ENCODE results near the gene DMAC2.
"Not testable (repeated sequence)": the region's sequence is repeated elsewhere in the genome, so short reads cannot be mapped to it uniquely, and the experiment has no call there.

The DMAC2 gene

GRCh38 chr19:41439441-41440222 lies at the start of gene DMAC2:
Gene DMAC2 (minus strand): TSS chr19:41439912. CDS start chr19:41439899, 13 bp downstream.
- peaks cover 7% of the 10 kb centered on the region for H3K36me3 Mint-ChIP-seq (ENCODE audit: insufficient read depth)
- no peaks in the 10 kb centered on the region for H3K4me1 Mint-ChIP-seq
- H3K27me3 Mint-ChIP-seq, result peaks cover 22% of the 10 kb centered on the region
- DNase-seq (ENCODE audit: low spot score in 2 of 2) (peak; percentile 81 to 85), ATAC-seq (replicated peaks; ENCODE audit: extremely low read depth, poor library complexity, severe bottlenecking) (peak; percentile 100)
- no peak within 1 kb of the TSS for H3K27ac Mint-ChIP-seq (ENCODE audit: low read depth)
- no peak within 1 kb of the TSS for H3K4me3 Mint-ChIP-seq
- H3K9me3 Mint-ChIP-seq, result no peaks in the 10 kb centered on the region

- H3K36me3 Mint-ChIP-seq (ENCODE audit: insufficient read depth); H3K9me3 Mint-ChIP-seq; DNase-seq (ENCODE audit: low spot score in 2 of 2); H3K27ac Mint-ChIP-seq (ENCODE audit: low read depth); ATAC-seq (replicated peaks; ENCODE audit: extremely low read depth, poor library complexity, severe bottlenecking); H3K4me1 Mint-ChIP-seq; H3K4me3 Mint-ChIP-seq: not testable (repeated sequence)
- H3K27me3 Mint-ChIP-seq, result peaks cover 68% of the 10 kb centered on the region
Observed at GRCh38 chr19:41486953-41487352, 47.2 kb upstream of the DMAC2 start.

GRCh38 chr19:41484822-41485221 lies 45.1 kb upstream of the DMAC2 start:
- peaks cover 89% of the 10 kb centered on the region for H3K27me3 Mint-ChIP-seq
- H3K27ac Mint-ChIP-seq (ENCODE audit: low read depth), result no peak overlapping the region
- DNase-seq (ENCODE audit: low spot score in 2 of 2), result no peak
- no peak overlapping the region for H3K4me3 Mint-ChIP-seq
- ATAC-seq (replicated peaks; ENCODE audit: extremely low read depth, poor library complexity, severe bottlenecking), result no peak
- H3K36me3 Mint-ChIP-seq (ENCODE audit: insufficient read depth), result no peaks in the 10 kb centered on the region
- H3K9me3 Mint-ChIP-seq, result no peaks in the 10 kb centered on the region
- no peaks in the 10 kb centered on the region for H3K4me1 Mint-ChIP-seq

- no peak overlapping the region for H3K4me3 Mint-ChIP-seq
Observed at GRCh38 chr19:41480336-41480735, 40.6 kb upstream of the DMAC2 start.

GRCh38 chr19:41479757-41480191 lies 40.1 kb upstream of the DMAC2 start:
- Mint-ChIP-seq H3K4me3 (no peak overlapping the region), H3K27me3 (peaks cover 73% of the 10 kb centered on the region), H3K4me1 (no peaks in the 10 kb centered on the region), H3K9me3 (no peaks in the 10 kb centered on the region), H3K27ac (ENCODE audit: low read depth) (no peak overlapping the region), H3K36me3 (ENCODE audit: insufficient read depth) (no peaks in the 10 kb centered on the region)
- ATAC-seq (replicated peaks; ENCODE audit: extremely low read depth, poor library complexity, severe bottlenecking) (no peak), DNase-seq (ENCODE audit: low spot score in 2 of 2) (no peak)

More at GRCh38 chr19:41480336-41480735, 40.6 kb upstream of the DMAC2 start:
- Mint-ChIP-seq H3K27me3 (peaks cover 79% of the 10 kb centered on the region), H3K27ac (ENCODE audit: low read depth) (no peak overlapping the region), H3K4me1 (no peaks in the 10 kb centered on the region), H3K9me3 (no peaks in the 10 kb centered on the region), H3K36me3 (ENCODE audit: insufficient read depth) (no peaks in the 10 kb centered on the region)
- no peak for ATAC-seq (replicated peaks; ENCODE audit: extremely low read depth, poor library complexity, severe bottlenecking)
- DNase-seq (ENCODE audit: low spot score in 2 of 2), result no peak

- Mint-ChIP-seq H3K27ac (ENCODE audit: low read depth) (no peak overlapping the region), H3K27me3 (peaks cover 67% of the 10 kb centered on the region), H3K4me1 (no peaks in the 10 kb centered on the region), H3K9me3 (no peaks in the 10 kb centered on the region), H3K4me3 (no peak overlapping the region), H3K36me3 (ENCODE audit: insufficient read depth) (no peaks in the 10 kb centered on the region)
- ATAC-seq (replicated peaks; ENCODE audit: extremely low read depth, poor library complexity, severe bottlenecking), result no peak
- no peak for DNase-seq (ENCODE audit: low spot score in 2 of 2)
Observed at GRCh38 chr19:41478875-41479756, 39.4 kb upstream of the DMAC2 start.

GRCh38 chr19:41478171-41478570 lies 38.5 kb upstream of the DMAC2 start:
- DNase-seq (ENCODE audit: low spot score in 2 of 2), result no peak
- H3K27me3 Mint-ChIP-seq, result peaks cover 66% of the 10 kb centered on the region

GRCh38 chr19:41476583-41476982 lies 36.9 kb upstream of the DMAC2 start:
- DNase-seq (ENCODE audit: low spot score in 2 of 2) (no peak), ATAC-seq (replicated peaks; ENCODE audit: extremely low read depth, poor library complexity, severe bottlenecking) (no peak)
- H3K4me1 Mint-ChIP-seq, result no peaks in the 10 kb centered on the region
- H3K27me3 Mint-ChIP-seq, result peaks cover 66% of the 10 kb centered on the region
- no peaks in the 10 kb centered on the region for H3K9me3 Mint-ChIP-seq
- H3K36me3 Mint-ChIP-seq (ENCODE audit: insufficient read depth), result no peaks in the 10 kb centered on the region
- no peak overlapping the region for H3K4me3 Mint-ChIP-seq
- no peak overlapping the region for H3K27ac Mint-ChIP-seq (ENCODE audit: low read depth)

More at GRCh38 chr19:41478171-41478570, 38.5 kb upstream of the DMAC2 start:
- Mint-ChIP-seq H3K4me1 (no peaks in the 10 kb centered on the region), H3K36me3 (ENCODE audit: insufficient read depth) (no peaks in the 10 kb centered on the region), H3K27ac (ENCODE audit: low read depth) (no peak overlapping the region), H3K9me3 (no peaks in the 10 kb centered on the region), H3K4me3 (no peak overlapping the region)
- no peak for ATAC-seq (replicated peaks; ENCODE audit: extremely low read depth, poor library complexity, severe bottlenecking)

GRCh38 chr19:41463257-41464256 lies 23.8 kb upstream of the DMAC2 start:
- H3K36me3 Mint-ChIP-seq (ENCODE audit: insufficient read depth), result not testable (repeated sequence)
- peaks cover 96% of the 10 kb centered on the region for H3K27me3 Mint-ChIP-seq

GRCh38 chr19:41462497-41462896 lies 22.8 kb upstream of the DMAC2 start:
- Mint-ChIP-seq H3K4me1 (peaks cover 10% of the 10 kb centered on the region), H3K27ac (ENCODE audit: low read depth) (no peak overlapping the region)
- ATAC-seq (replicated peaks; ENCODE audit: extremely low read depth, poor library complexity, severe bottlenecking), result no peak

More at GRCh38 chr19:41463257-41464256, 23.8 kb upstream of the DMAC2 start:
- DNase-seq (ENCODE audit: low spot score in 2 of 2); H3K4me1 Mint-ChIP-seq; H3K9me3 Mint-ChIP-seq; ATAC-seq (replicated peaks; ENCODE audit: extremely low read depth, poor library complexity, severe bottlenecking): not testable (repeated sequence)
- Mint-ChIP-seq H3K27ac (ENCODE audit: low read depth) (peak overlapping the region; percentile 42), H3K4me3 (peak overlapping the region; percentile 25)

GRCh38 chr19:41457241-41457640 lies 17.5 kb upstream of the DMAC2 start:
- Mint-ChIP-seq H3K9me3 (no peaks in the 10 kb centered on the region), H3K4me1 (no peaks in the 10 kb centered on the region), H3K4me3 (no peak overlapping the region), H3K27me3 (peaks cover 56% of the 10 kb centered on the region), H3K27ac (ENCODE audit: low read depth) (no peak overlapping the region), H3K36me3 (ENCODE audit: insufficient read depth) (no peaks in the 10 kb centered on the region)
- DNase-seq (ENCODE audit: low spot score in 2 of 2) (no peak), ATAC-seq (replicated peaks; ENCODE audit: extremely low read depth, poor library complexity, severe bottlenecking) (no peak)

More at GRCh38 chr19:41462497-41462896, 22.8 kb upstream of the DMAC2 start:
- no peaks in the 10 kb centered on the region for H3K36me3 Mint-ChIP-seq (ENCODE audit: insufficient read depth)
- H3K9me3 Mint-ChIP-seq, result no peaks in the 10 kb centered on the region
- DNase-seq (ENCODE audit: low spot score in 2 of 2), result no peak
- no peak overlapping the region for H3K4me3 Mint-ChIP-seq
- H3K27me3 Mint-ChIP-seq, result peaks cover 96% of the 10 kb centered on the region
